ENCODE results near the gene KCNMB2. TPM values are rescaled to one million over a fixed set of nuclear protein-coding genes. Genes with fewer than 3 reads are reported as not detected.
"Not testable (repeated sequence)": the region's sequence is repeated elsewhere in the genome, so short reads cannot be mapped to it uniquely, and the experiment has no call there.

The KCNMB2 gene
- total and polyA plus RNA-seq, 8 donors = 0.69 to 38.0 (median 2.3) TPM

DNA sequence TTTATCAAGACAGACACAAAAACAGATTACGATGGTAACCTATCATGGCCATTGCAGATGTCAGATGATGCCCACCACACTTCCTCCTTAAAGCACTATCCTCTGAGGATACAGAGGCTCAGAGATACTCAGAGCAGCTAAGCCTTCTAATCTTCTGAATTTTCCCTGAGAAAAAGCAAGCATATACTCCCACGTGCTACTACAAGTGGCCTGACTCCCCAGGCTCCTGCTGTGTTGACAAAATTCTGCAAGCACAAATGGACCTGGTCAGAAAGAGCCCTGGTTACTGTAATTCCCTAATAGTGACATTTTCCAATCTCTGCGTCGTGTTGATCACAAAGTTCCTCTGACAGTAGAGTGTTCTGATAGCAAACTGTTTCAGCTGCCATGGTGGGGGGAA is 207.1 kb downstream of the KCNMB2 start:
- no peaks in the 10 kb centered on the region for H3K36me3 ChIP-seq
- DNase-seq (no peak), FAIRE-seq (no peak), ATAC-seq (peak in 1 of 4 donors; percentile 61)
- H3K27ac ChIP-seq = no peak overlapping the region
- intact Hi-C loops (cut with DNase I) = no loop called here
- WGBS, 2 donors = 74 to 79% methylated on average over 4 of the region's 4 CpGs
- H3K9me3 ChIP-seq = no peaks in the 10 kb centered on the region
- TF ChIP-seq, protein P1, sequence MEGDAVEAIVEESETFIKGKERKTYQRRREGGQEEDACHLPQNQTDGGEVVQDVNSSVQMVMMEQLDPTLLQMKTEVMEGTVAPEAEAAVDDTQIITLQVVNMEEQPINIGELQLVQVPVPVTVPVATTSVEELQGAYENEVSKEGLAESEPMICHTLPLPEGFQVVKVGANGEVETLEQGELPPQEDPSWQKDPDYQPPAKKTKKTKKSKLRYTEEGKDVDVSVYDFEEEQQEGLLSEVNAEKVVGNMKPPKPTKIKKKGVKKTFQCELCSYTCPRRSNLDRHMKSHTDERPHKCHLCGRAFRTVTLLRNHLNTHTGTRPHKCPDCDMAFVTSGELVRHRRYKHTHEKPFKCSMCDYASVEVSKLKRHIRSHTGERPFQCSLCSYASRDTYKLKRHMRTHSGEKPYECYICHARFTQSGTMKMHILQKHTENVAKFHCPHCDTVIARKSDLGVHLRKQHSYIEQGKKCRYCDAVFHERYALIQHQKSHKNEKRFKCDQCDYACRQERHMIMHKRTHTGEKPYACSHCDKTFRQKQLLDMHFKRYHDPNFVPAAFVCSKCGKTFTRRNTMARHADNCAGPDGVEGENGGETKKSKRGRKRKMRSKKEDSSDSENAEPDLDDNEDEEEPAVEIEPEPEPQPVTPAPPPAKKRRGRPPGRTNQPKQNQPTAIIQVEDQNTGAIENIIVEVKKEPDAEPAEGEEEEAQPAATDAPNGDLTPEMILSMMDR (IDR thresholded peaks at IDR 0.05) = no peak
- H3K27me3 ChIP-seq = no peaks in the 10 kb centered on the region
- H3K4me1 ChIP-seq = no peaks in the 10 kb centered on the region
- H3K4me3 ChIP-seq = no peak overlapping the region

DNA sequence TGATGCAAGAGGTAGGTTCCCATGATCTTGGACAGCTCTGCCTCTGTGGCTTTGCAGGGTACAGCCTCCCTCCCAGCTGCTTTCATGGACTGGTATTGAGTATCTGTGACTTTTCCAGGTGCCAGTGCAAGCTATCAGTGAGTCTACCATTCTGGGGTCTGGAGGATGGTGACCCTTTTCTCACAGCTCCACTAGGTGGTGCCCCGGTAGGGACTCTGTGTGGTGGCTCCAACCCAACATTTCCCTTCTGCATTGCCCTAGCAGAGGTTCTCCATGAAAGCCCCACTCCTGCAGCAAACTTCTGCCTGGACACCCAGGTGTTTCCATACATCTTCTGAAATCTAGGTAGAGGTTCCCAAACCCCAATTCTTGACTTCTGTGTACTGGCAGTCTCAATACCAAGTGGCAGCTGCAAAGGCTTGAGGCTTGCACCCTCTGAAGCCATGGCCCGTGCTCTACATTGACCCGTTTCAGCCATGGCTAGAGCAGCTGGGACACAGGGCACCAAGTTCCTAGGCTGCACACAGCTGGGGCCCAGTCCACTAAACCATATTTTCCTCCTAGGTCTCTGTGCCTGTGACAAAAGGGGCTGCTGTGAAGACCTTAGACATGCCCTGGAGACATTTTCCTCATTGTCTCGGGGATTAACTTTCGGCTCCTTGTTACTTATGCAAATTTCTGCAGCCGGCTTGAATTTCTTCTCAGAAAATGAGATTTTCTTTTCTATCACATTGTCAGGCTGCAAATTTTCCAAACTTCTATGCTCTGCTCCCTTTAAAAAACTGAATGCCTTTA is 209.8 kb downstream of the KCNMB2 start:
- intact Hi-C loops (cut with DNase I); FAIRE-seq; H3K27me3 ChIP-seq; H3K4me3 ChIP-seq; H3K4me1 ChIP-seq; DNase-seq; ATAC-seq; H3K36me3 ChIP-seq; H3K9me3 ChIP-seq; H3K27ac ChIP-seq: not testable (repeated sequence)
- WGBS, 2 donors = 74 to 94% methylated on average over 6 of the region's 6 CpGs

DNA sequence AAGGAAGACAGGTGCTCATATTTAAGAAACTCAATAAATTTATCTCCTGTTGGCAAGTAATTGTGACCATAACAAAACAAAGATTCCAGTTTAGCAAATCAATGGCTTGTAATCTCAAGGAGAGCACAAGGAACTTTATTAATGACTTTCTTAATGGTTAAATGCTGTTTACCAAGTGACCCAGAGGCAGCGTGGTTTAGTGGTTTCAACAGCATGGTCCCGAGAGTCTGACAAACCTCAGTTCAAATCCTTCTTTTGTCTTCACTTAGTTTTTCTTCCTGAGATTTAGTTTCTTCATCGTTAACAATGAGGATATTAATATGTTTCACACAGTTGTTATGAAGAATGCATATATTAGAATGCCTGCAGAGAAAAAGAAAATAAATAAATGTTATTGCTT is 212.6 kb downstream of the KCNMB2 start:
- H3K36me3 ChIP-seq = no peaks in the 10 kb centered on the region
- ATAC-seq = peak in 1 of 4 donors; percentile 22
- no peak for DNase-seq
- no peak for FAIRE-seq
- TF ChIP-seq, protein P1 (IDR thresholded peaks at IDR 0.05) = no peak
- H3K27me3 ChIP-seq = no peaks in the 10 kb centered on the region
- 37 to 42% methylated on average over 3 of the region's 3 CpGs for WGBS, 2 donors
- no peaks in the 10 kb centered on the region for H3K4me1 ChIP-seq
- H3K9me3 ChIP-seq = no peaks in the 10 kb centered on the region
- intact Hi-C loops (cut with DNase I) = no loop called here
- no peak overlapping the region for H3K27ac ChIP-seq
- no peak overlapping the region for H3K4me3 ChIP-seq

DNA sequence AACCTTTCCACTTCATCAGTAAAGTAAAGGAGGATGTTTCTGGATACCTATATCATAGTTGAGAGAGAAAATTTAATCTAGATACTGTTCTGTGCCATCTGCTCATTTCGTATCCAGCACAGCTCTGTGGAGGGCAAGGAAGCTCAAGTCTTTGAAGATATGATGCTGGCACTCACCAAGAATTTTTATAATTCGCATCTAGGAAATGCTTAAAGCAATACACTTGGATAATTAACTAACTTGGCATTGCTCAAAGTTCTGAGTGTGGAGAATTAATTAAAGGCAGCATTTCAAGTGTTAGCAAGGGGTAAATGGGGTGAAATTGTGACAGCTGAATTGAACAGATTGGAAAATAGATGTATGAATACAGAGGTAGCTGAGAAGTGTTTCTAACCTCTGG is 213.2 kb downstream of the KCNMB2 start:
- no peak overlapping the region for H3K27ac ChIP-seq
- TF ChIP-seq, protein P1 (IDR thresholded peaks at IDR 0.05) = no peak

DNA sequence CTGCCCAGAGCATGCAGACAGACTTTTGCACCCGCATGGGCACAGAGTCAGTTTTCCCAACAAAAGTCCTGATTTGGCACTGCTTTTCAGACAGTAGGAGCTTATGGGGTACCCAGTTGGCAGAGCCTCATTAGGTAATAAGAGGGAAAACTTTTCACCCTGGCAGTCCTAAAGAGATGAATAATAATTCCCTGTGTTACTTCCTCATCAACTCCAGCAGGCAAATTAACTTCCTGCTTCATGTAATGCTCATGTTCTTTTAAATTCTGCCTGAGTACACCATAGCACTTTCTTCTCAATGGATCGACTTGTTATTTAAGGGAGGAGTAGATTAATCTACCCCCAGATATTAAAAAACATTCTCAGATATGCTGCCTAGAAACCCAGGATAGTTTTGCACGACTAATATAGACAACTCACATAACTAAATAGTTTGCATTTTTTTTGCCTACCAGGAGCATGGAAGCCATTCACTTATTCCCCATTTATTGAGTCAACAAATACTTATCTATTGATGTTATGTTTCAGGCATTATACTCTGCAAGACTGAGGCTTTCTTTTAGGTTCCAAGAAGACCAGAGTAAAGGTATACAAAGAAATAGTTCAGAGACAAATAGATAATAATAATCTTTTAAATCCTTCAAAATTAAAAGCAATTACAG is 214.5 kb downstream of the KCNMB2 start:
- DNase-seq (no peak), ATAC-seq (peak in 2 of 4 donors; percentile 55 to 76), FAIRE-seq (no peak)
- no peaks in the 10 kb centered on the region for H3K27me3 ChIP-seq
- H3K9me3 ChIP-seq = no peaks in the 10 kb centered on the region
- H3K4me1 ChIP-seq = no peaks in the 10 kb centered on the region
- intact Hi-C loops (cut with DNase I) = no loop called here
- H3K27ac ChIP-seq = no peak overlapping the region
- no peak overlapping the region for H3K4me3 ChIP-seq
- TF ChIP-seq, protein P1 (IDR thresholded peaks at IDR 0.05) = no peak
- no peaks in the 10 kb centered on the region for H3K36me3 ChIP-seq
- 61 to 69% methylated on average over 3 of the region's 3 CpGs for WGBS, 2 donors

More for the DNA sequence above, 213.2 kb downstream of the KCNMB2 start:
- no peaks in the 10 kb centered on the region for H3K9me3 ChIP-seq
- intact Hi-C loops (cut with DNase I) = no loop called here
- DNase-seq (no peak), FAIRE-seq (no peak), ATAC-seq (no peak)
- H3K4me3 ChIP-seq = no peak overlapping the region
- H3K36me3 ChIP-seq = no peaks in the 10 kb centered on the region
- 75 to 80% methylated on average over 2 of the region's 2 CpGs for WGBS, 2 donors
- H3K4me1 ChIP-seq = no peaks in the 10 kb centered on the region
- no peaks in the 10 kb centered on the region for H3K27me3 ChIP-seq
